GM12801 (cell line): ENCODE data around the gene NRXN2.

ENCODE experiments used
- CTCF ChIP-seq: IDR thresholded peaks from one replicate; pipeline ENCODE4 v1.5.1; 2011; ENCODE audit warnings: control low read depth; ENCODE audit not compliant: insufficient read length; ENCODE audit errors: extremely low read depth

Gene NRXN2

GRCh38 chr11:64658265-64658664, 64.7 kb downstream of the NRXN2 start:
- TF ChIP-seq CTCF, result no peak

GRCh38 chr11:64656862-64657261, 66.1 kb downstream of the NRXN2 start:
- no peak for TF ChIP-seq CTCF

GRCh38 chr11:64655941-64656601, 66.9 kb downstream of the NRXN2 start:
- no peak for TF ChIP-seq CTCF

GRCh38 chr11:64654958-64655541, 67.9 kb downstream of the NRXN2 start:
- TF ChIP-seq CTCF, result no peak

GRCh38 chr11:64654439-64654838, 68.6 kb downstream of the NRXN2 start:
- no peak for TF ChIP-seq CTCF

- no peak for TF ChIP-seq CTCF
Observed at GRCh38 chr11:64653388-64653973, 69.5 kb downstream of the NRXN2 start.

- TF ChIP-seq CTCF, result no peak
Observed at GRCh38 chr11:64652586-64653387, 70.2 kb downstream of the NRXN2 start.
